Stimulated activated CD8-positive, alpha-beta memory T cell treated with anti-CD3 and anti-CD28 coated beads, Interleukin-7, amount 100 ng/mL, for 4 hours (primary cell): ENCODE measurements around the gene TJP1.
"Not testable (repeated sequence)": the region's sequence is repeated elsewhere in the genome, so short reads cannot be mapped to it uniquely, and the experiment has no call there.

Experiments used
- DNase-seq, 2 donors: peaks; one replicate each; pipeline ENCODE4 v3.0.0-alpha.2; 2020; ENCODE audit warnings: low read depth in 2 of 2

TJP1 gene

DNA sequence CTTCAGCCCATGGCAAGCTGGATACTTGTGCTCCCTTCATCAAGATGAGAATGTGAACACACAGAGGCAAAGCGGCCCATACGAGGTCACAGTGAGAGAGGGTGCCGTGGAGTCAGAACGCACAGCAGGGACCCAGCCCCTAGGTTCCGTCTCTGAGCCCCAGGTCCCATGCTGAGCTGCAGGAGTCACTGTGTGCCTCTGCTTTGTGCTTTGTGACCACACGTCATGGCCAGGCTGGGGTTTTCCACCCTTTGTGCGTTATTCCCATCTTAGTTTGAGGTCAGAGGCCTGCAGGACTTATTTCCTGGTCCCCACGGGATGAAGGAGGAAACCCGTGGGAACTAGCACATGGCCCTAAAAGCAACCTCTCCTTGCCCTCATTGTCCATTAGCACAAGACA, 140.3 kb downstream of the TJP1 start:
- no peak for DNase-seq

DNA sequence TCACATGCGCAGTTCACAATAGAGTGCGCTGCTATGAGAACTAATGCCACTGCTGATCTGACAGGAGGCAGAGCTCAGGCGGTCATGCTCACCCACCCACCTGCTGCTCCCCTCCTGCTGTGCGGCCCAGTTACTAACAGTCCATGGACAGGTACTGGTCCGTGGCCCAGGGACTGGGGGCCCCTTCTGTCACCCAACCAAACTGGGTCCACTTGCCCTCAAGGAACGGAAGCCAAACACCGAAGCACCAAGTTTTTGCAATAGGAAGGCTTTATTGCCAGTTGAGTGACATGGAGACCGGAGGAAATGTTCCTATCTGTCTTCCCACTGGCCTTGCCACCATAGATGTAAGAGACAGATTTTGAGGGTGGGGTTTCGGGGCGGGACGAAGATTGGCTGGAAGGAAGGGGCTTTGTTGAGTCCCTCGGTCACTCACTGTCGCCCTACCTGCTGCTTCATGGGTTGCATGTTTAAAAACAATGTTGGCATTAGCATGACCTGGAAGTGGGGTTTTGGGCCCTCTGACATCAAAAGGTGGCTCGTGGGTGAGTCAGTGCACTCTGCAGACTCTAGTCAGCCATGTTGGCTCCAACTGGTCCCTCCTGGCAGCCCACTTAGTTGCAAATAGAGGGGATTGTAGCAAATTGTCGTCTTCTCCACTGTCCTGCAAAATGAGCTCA, 141.0 kb downstream of the TJP1 start:
- DNase-seq: no peak

DNA sequence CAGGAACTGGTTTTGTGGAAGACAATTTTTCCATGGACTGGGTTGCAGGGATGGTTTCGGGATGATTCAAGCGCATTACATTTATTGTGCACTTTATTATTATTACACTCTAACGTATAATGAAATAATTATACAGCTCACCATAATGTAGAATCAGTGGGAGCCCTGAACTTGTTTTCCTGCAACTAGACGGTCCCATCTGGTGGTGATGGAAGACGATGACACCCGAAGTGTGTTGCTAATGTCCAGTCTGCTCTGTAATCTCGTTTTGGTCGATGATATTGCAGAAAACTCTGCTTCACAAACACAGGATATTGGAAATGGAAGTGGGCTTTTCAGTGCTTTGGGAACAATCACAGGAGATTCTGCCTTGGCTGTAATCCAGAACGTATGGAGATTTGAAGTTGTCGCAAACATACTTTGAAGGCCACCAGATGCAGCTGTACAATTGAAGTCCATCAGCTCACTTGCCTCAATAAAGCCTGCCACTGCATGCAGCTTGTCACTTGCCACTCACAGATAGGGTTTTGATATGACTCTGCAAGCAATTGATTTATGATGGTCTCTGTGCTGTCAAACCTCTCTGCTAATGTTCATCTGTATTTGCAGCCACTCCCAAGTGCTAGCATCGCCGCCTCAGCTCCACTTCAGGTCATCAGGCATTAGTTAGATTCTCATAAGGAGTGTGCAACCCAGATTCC, 141.7 kb downstream of the TJP1 start:
- DNase-seq: no peak

DNA sequence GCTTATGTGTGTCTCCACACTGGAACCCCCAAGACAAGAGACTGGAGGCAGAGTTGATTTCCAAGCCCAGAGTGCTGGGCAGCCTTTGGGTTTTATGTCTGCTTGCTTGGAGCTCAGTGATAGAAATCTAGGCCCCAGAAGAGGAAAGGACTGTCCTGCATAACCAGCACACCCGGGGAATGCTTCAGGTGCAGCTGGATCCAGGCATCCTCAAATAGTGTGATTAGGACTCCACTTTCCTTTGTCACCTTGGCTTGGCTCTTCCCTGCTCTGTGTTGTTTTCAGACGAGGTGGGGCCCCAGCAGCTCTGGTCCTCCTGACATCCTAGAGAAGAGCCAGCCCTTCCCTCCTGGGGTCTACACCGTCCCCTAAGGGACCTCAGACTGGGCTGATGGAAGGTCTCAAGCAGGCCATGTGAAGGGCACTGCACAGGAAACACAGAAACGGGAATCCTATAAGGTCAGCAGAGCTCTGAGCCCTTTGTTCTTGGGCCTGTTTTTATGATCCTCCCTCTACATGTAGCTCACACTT, 143.7 kb downstream of the TJP1 start:
- DNase-seq: no peak

DNA sequence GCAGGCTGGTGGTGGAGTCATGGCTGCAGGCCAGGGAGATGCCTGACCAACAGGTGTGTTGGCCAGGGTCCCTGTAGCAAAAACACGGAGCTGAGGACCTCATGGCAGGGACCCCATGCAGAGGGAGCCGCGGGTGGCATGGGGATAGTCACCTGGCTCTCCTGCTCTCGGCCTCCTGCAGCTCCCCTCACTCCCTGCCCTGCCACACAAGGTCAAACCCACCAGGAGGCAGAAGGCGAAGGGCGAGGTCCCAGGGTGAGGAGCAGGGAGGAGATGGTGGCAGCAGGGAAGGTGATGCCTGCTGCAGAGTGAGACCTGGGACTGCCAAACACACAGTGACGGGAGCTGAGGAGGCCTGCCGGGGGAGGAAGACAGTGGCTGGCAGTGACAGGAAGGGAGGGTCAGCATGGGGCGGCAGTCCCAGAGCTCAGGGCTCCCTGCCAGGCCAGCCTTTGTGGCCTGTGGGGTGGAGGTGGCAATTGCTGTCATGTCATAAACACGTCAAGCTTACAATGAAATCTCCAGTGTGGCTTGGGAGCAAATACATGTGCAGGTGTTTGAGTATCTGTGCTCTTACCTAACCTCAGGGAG, 144.3 kb downstream of the TJP1 start:
- DNase-seq: no peak

DNA sequence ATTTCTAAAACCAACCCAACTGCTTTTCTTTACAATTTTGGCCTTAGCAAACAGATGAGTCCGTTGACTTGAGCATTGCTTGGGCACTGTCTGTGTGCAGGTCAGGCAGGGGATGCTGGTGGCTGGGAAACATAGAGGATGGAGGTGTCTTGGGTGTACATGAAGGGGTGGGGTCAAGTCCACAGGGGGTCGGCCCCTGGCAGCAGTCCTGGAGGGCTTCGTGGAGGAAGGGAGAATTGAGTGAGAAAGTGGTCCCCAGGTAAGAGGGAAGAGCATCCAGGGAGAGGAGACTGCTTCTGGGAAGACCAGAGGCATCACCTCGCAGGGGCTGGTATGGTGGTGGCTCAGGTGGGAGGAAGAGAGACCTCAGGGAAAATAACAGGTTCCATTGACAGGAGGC, 144.8 kb downstream of the TJP1 start:
- no peak for DNase-seq

DNA sequence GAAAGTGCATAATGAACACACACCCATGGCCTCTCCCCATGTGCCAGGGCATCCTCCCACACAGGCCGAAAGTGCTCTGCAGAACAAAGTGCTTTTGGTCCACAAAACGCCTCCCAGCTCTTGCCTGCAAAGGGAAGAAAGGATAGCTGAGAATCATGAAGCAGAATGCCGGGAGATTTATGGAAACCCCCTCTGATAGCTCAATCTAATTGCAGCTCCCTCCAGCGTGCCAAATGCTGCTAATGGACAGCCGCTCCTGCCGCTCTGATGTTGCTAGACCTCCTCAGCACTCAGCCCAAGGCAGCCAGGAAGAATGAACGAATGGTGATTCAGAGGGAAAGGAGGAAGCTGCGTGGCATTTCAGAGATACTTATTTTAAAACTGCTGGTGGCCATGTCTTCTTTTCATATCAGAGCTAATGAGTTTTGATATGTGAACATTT, 145.3 kb downstream of the TJP1 start:
- DNase-seq: no peak

DNA sequence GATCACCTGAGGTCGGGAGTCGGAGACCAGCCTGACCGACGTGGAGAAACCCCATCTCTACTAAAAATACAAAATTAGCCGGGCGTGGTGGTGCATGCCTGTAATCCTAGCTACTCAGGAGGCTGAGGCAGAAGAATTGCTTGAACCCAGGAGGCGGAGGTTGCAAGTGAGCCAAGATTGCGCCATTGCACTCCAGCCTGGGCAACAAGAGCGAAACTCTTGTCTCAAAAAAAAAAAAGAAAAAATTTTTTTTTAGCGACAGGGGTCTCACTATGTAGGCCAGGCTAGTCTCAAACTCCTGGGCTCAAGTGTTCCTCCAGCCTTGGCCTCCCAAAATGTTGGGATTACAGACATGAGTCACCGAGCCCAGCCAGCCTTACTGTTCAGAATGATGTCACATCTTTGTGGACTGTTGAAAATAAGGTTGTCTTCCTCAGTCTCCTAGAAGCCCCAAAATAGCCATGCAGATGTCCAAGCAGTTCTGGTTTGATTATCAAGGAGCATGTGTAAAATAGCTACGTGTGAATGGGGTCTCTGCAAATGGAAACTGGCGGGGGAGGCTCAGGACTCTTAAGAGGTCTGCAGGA, 145.8 kb downstream of the TJP1 start:
- DNase-seq: not testable (repeated sequence)

DNA sequence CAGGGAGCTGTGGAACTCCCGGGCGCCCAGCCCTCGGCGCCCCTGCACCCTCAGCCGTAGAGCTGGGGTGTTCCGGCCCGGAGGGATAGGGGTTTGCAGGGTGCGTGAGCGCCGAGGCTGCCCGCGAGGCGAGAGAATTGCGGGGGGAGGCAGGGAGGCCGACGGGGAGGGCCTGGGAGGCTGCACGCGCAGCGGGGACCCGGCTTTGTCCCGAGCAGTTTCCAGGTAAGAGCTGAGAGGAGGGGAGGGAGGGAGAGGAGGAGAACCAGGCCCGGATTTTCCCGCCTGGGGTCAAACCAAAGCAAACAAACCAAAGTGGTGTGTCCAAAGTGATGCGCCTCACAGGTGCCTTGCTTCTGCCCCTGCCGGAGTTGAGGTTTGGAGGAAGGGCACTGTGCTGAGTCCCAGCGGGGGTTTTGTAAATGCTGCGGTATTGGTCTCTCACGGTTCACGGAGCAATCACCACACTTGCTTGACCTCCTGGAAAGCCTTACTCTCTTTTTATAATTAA, 146.4 kb downstream of the TJP1 start:
- DNase-seq: no peak

DNA sequence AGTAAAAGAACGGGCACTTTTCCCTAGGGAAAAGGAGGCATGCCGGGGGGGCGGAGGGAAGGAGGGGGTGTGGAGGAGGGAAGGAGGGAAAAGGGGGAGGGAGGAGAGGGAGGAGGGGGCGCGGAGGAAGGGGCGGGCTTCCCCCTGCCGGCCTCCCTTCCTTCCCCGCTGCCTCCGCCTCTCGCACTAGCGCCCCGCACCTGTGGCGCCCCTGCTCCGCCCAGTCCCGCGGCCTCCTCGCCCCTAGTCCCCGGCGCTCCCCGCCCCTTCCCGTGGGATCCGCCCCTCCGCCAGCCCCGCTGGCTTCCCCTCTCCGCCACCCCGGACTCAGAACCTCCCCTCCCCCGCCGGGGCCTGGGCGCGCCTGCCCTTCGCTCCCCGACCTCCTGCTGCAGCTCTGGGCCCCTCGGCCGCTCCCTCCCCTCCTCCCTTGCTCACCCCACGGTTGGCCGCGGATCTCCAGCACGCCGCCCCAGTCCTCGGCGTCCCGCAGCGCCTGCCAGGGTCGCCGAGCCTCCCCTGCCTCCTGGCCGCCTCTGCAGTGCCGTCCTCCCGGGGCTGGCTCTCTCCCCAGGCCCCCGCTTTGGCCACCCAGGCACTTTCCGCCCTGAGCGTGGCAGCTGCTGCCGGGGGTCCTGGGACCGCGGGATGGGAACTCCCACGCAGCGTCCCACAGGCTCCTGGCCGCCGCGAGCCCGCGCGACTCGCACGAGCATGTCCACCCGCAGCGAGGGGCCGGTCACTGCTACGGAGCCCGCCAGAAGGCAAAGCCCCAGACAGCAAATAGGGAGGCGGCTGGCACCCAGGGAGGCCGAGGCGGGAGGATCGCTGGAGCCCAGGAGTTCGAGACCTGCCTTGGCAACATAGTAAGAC, 147.4 kb downstream of the TJP1 start:
- no peak for DNase-seq

DNA sequence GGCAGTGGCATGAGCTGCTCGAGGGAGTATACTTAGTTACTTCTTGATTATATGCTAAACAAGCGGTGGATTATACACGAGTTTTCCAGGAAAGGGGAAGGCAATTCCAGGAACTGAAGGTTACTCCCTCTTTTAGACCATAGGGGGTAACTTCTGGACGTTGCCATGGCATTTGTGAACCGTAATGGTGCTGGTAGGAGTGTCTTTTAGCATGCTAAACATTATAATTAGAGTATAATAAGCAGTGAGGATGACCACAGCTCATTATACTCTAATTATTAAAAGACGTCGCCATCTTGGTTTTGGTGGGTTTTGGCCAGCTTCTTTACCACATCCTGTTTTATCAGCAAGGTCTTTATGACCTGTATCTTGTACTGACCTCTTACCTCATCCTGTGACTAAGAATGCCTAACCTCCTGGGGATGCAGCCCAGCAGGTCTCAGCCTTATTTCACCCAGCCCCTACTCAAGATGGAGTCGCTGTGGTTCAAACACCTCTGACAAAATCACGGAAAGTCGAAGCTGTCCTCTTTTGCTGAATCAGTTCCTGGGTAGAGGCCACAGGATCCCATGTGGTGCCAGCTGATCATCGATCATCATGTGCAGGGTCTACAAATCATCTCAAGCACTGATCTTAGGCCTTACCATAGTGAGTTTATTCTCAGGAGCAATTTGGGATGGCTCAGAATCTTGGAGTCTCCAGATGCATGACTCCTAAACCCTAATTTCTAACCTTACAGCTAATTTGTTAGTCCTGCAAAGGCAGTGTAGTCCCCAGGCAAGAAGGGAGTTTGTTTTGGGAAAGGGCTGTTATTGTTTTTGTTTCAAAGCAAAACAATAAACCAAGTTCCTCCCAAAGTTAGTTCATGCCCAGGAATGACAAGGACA, 149.1 kb downstream of the TJP1 start:
- no peak for DNase-seq

DNA sequence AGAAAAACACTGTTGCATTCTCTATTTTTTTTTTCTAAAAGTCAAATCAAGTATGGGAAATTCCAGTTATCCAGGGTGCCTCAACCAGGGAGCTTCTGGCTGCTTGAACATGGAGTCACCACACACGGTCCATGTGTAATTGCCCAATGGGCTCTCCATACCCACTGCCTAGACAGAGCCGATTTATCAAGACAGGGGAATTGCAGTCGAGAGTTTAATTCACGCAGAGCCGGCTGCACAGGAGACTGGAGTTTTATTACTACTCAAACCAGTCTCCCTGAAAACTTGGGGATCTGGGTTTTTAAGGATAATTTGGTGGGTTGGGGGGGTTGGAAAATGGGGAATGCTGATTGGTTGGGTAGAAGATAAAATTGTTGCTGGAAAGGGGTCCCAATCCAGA, 149.8 kb downstream of the TJP1 start:
- no peak for DNase-seq

DNA sequence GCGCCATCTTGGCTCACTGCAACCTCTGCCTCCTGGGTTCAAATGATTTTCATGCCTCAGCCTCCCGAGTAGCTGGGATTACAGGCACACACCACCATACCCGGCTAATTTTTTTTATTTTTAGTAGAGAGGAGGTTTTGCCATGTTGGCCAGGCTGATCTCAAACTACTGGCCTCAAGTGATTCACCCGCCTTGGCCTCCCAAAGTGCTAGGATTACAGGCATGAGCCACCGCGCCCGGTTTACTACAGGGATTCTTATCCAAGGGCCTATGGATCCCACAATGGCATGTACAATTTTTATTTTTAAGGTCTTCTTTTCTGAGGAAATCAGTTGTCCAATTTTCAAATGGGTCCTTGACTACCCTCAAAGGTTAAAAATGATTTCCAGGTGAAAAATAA, 150.2 kb downstream of the TJP1 start:
- not testable (repeated sequence) for DNase-seq

DNA sequence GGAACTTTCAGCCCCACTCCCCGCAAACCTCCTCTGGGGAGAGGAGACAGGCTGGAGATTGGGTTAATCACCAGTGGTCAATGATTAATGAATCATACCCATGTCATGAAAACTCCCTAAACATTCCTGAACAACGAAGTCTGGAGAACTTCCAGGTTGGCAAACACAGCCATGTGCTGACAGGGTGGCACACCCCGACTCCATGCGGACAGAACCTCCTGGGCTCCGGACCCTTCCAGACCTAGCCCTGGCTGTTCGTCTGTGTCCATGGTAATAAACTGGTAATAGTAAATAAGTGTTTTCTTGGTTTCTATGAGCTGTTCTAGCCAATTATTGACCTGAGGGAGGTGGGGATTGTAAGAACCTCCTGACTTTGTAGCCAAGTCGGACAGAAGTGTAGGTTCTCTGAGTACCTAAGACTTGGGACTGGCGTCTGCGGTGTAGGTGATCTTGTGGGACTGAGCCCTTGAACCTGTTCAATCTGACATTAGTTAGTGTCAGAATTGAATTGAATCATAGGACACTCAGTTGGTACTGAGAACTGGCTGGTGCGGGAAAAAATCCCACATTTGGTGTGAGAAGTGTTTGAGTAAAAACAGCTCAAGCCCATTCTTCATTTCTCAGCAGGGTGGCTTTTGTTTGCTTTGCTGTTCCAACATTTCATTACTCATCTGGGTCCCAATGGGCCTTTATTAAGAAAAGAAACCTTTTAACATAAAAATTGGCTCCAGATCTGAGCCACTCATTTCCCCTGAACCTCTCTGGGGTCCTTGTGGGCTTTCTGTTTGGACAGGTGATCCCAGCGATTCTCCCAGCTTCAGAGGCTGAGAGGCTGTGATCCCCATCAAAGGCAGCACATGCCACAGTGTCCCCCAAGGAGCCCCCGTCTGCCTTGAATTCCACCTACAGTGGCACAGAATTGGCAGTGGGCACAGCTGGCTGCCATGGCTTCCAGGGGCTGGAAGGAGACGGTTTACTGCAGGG, 151.0 kb downstream of the TJP1 start:
- DNase-seq: no peak

DNA sequence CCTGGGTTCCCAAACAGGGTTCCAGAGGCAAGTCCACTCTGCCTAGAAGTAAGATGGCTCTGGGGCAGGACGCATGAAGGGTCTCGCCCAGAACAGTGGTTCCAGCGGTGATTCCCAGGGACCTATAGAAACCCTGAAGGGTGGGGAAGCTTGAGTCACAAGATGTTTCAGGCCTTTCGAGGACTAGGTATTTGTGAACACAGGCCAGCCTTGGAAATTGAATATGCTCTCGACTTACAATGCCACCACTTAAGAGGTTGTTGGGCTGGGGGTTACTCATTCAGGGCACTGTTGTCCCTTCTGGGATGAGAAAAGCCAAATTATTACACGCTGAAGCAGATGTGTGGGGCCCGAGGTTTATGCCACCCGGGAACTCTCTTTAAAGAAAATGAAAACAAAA, 152.0 kb downstream of the TJP1 start:
- no peak for DNase-seq

DNA sequence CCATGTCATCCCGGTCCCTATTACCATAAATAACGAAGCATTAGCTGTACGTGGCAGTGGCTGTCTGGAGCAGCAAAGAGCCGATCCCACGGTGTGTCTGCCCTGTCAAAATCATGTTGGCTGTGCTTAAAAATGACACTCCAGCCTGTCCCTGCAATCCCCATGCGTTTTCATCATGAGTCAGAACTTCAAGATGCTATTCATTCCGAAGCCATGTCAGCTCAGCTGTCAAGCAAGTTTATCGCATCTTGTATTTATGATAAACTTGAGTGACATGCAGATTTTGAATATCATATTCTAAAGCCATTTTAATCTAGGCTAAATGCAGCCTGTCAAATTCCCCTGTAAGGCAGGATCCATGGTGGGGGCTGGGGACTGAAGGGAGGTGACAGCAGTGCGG, 152.4 kb downstream of the TJP1 start:
- DNase-seq: no peak

DNA sequence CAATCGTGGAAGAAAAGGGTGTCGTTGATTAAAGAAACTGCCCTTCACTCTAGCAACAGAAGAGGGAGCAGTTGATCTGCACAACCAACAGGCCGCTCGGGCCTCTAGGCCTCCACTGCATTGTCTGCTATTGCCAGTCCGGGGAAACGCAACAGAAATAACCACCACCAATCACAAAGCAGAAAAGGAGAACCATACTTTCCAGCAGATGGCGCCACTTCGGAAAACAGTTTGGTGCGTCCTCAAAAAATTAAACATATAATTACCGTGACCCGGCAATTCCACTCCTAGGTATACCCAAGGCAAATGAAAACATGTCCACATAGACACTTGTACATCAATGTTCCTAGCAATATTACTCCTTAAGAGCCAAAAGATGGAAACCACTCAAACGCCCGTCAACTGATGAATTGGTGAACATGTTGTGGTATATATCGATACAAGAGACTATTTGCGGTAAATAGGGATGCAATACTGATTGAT, 154.1 kb downstream of the TJP1 start:
- DNase-seq: no peak

DNA sequence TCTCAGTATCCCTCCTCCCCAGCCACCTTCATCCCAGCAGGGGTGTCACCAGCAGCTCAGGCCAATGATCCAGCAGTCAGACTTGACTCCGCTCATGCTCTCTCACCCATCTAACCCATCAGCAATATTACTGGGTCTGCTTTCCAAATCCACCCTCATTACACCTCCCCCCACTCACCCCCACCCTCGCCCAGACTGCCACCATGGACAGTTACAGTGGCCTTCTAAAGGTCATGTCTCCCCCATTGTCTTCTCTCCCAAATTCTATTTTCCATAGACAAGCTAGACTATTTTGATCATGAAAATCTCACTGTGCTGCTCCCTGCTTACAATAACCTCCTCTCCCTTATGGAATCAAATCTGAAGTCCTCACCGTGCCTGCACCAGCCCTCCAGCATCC, 156.0 kb downstream of the TJP1 start:
- no peak for DNase-seq

DNA sequence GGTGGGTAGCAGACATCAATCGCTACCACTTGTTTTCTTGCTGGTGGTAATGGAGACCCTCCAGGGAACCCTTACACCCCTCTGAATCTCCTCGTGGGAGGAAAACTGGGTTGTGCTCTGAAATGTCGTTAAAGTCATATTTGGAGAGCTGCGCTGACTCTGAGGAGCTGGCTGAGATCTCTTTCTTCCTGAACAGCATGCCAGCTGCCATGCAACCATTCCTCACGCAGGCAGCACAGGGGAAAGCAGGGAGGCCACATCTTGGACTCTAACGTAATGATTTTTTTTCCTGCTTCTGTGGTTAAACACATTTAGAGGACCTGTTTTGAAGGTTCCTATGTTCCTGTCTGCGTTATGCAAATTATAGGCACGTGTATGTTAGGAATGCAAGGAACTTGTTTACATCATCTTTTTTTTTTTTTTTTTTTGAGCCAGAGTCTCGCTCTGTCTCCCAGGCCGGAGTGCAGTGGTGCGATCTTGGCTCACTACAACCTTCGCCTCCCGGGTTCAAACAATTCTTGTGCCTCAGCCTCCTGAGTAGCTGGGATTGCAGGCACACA, 156.7 kb downstream of the TJP1 start:
- DNase-seq: no peak
